SK-N-SH treated with all-trans-retinoic acid at 6 μM for 48 hours (cell line): ENCODE data around the gene CSAG1.
"Not testable (repeated sequence)": the region's sequence is repeated elsewhere in the genome, so short reads cannot be mapped to it uniquely, and the experiment has no call there.

Experiments
- BACH2 ChIP-seq: fragments of 250-450 bp; sonication (Bioruptor Pico); IDR thresholded peaks from 2 replicates; pipeline ENCODE4 v1.9.0; 2021; ENCODE audit warnings: mild to moderate bottlenecking, borderline replicate concordance
- CREB5 ChIP-seq: fragments of 250-450 bp; sonication (Bioruptor Pico); IDR thresholded peaks from 2 replicates; pipeline ENCODE4 v1.5.1; 2020; ENCODE audit warnings: low read depth, mild to moderate bottlenecking, moderate library complexity

DNA sequence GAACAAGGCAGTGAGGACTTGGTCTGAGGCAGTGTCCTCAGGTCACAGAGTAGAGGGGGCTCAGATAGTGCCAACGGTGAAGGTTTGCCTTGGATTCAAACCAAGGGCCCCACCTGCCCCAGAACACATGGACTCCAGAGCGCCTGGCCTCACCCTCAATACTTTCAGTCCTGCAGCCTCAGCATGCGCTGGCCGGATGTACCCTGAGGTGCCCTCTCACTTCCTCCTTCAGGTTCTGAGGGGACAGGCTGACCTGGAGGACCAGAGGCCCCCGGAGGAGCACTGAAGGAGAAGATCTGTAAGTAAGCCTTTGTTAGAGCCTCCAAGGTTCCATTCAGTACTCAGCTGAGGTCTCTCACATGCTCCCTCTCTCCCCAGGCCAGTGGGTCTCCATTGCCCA, 33.1 kb downstream of the CSAG1 start:
- not testable (repeated sequence) for TF ChIP-seq CREB5, BACH2 (CRISPR knock-in tag)
